Ishikawa (cell line): ENCODE data around the gene LFNG.

Source experiments
- CEBPB ChIP-seq: IDR thresholded peaks from 2 replicates; pipeline ENCODE4 v1.6.1; 2012
- CREB1 ChIP-seq: IDR thresholded peaks from 2 replicates; pipeline ENCODE4 v1.6.1; 2012; ENCODE audit warnings: low read depth
- EGR1 ChIP-seq: IDR thresholded peaks from 2 replicates; pipeline ENCODE4 v1.6.1; 2012
- EP300 ChIP-seq: IDR thresholded peaks from 2 replicates; pipeline ENCODE4 v1.6.1; 2012; ENCODE audit warnings: borderline replicate concordance
- FOXM1 ChIP-seq: IDR thresholded peaks from 2 replicates; pipeline ENCODE4 v1.6.1; 2012; ENCODE audit warnings: low read depth, borderline replicate concordance
- MAX ChIP-seq: IDR thresholded peaks from 2 replicates; pipeline ENCODE4 v1.6.1; 2012
- RAD21 ChIP-seq: IDR thresholded peaks from 2 replicates; pipeline ENCODE4 v1.6.1; 2012; ENCODE audit warnings: low read depth
- REST ChIP-seq: IDR thresholded peaks from 2 replicates; pipeline ENCODE4 v1.6.1; 2012; ENCODE audit warnings: low read depth, mild to moderate bottlenecking
- TAF1 ChIP-seq: IDR thresholded peaks from 2 replicates; pipeline ENCODE4 v1.6.1; 2012; ENCODE audit warnings: low read depth, mild to moderate bottlenecking
- TCF12 ChIP-seq: IDR thresholded peaks from 2 replicates; pipeline ENCODE4 v1.6.1; 2012; ENCODE audit warnings: low read depth
- TEAD4 ChIP-seq: IDR thresholded peaks from 2 replicates; pipeline ENCODE4 v1.6.1; 2012
- USF1 ChIP-seq: IDR thresholded peaks from 2 replicates; pipeline ENCODE4 v1.6.1; 2012
- YY1 ChIP-seq: IDR thresholded peaks from 2 replicates; pipeline ENCODE4 v1.6.1; 2012; ENCODE audit warnings: low read depth
- ZBTB7A ChIP-seq: IDR thresholded peaks from 2 replicates; pipeline ENCODE4 v1.6.1; 2012; ENCODE audit warnings: low read depth

DNA sequence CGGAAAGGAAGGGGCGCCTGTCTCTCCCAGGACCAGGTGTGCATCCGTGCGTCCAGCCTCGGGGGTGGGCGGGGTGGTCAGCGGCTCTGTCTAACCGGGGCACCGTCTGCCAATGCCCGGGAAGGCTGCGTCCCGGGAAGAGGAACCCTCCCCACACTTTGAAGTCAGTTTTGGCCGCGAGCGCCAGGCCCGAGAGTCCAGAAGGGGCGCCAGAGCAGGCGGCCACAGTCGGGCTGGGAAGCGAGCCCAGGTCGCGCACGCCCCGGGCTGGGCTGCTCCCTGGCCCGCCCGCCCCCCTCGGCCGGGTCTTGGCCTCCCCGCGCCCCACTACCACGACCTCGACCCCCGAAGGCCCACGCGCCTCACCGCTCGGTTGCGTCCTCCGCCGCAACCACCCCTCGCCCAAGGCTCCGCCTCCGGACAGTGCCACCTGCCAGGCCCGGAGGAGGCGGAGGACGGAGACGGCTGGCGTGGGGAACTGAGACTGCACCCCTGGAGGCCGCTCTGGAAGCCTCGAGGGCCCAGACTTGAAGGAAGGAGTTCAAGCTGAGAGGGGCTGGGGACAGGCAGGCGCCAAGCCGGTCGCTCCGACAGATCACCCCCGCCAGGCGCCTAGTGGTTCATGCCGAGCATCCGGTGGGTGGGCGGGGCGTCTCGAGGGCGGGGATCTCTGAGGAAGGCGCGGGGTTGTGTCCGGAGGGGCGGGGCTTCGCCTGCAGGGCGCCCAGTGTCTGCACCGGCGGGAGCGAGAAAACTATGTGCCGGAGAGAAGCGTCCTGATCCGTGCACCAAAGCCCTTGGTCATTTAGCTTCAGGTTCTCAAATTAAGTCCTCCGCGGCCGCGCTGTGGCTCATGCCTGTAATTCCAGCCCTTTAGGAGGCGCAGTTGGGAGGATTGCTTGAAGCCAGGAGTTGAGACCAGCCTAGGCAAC is 35.8 kb downstream of the LFNG start, which contains the start of gene BRAT1:
- TF ChIP-seq MAX: peak; percentile 70
- TF ChIP-seq EGR1: peak; percentile 13; the same call in 1 of the 2 replicates
- peak; percentile 32; the same call in 1 of the 2 replicates for TF ChIP-seq YY1
- no peak for TF ChIP-seq CREB1
- peak; percentile 40; the same call in 1 of the 2 replicates for TF ChIP-seq TAF1
- peak; percentile 31; the same call in 1 of the 2 replicates for TF ChIP-seq RAD21
- no peak for TF ChIP-seq REST
- no peak for TF ChIP-seq TEAD4
- no peak for TF ChIP-seq CEBPB
- TF ChIP-seq EP300: peak; percentile 66; the same call in 1 of the 2 replicates
- peak; percentile 81; the same call in 1 of the 2 replicates for TF ChIP-seq ZBTB7A
- TF ChIP-seq TCF12: no peak
- no peak for TF ChIP-seq FOXM1
- no peak for TF ChIP-seq USF1
